Activated T-cell treated with anti-CD3 and anti-CD28 coated beads, Interleukin-2, amount 50 U/mL, for 72 hours (primary cell): ENCODE measurements around the gene RCSD1. TPM values are rescaled to one million over a fixed set of nuclear protein-coding genes. Genes with fewer than 3 reads are reported as not detected.

Source experiments
- ATAC-seq, 2 donors: fragments of 150-1000 bp; cut with Tn5 transposase; replicated peaks in 1 of 2; 2 replicates each; pipeline ENCODE4 v1.10.0; 2021; ENCODE audit warnings: moderate library complexity in 2 of 2, mild to moderate bottlenecking in 1 of 2
- DNase-seq, 2 donors: peaks; one replicate each; pipeline ENCODE4 v3.0.0; 2021 to 2022; ENCODE audit warnings: mixed read lengths in 1 of 2
- H3K27ac Mint-ChIP-seq: one replicate; pipeline ENCODE4 v1.8.0; 2022; ENCODE audit warnings: mild to moderate bottlenecking, moderate library complexity, mixed read lengths
- H3K27me3 Mint-ChIP-seq: one replicate; pipeline ENCODE4 v1.8.0; 2022; ENCODE audit warnings: low read depth, mixed read lengths
- H3K36me3 Mint-ChIP-seq, 2 donors: one replicate each; pipeline ENCODE4 v1.8.0; 2022; ENCODE audit warnings: mixed read lengths in 2 of 2, mild to moderate bottlenecking in 1 of 2; ENCODE audit not compliant: insufficient read depth in 2 of 2
- H3K4me1 Mint-ChIP-seq: one replicate; pipeline ENCODE4 v1.8.0; 2022; ENCODE audit warnings: low read depth, mixed read lengths
- H3K4me3 Mint-ChIP-seq, 2 donors: one replicate each; pipeline ENCODE4 v1.8.0; 2022; ENCODE audit warnings: mild to moderate bottlenecking in 2 of 2, mixed read lengths in 2 of 2, moderate library complexity in 2 of 2
- H3K9me3 Mint-ChIP-seq, 2 donors: one replicate each; pipeline ENCODE4 v1.8.0; 2022; ENCODE audit warnings: mixed read lengths in 2 of 2
- total RNA-seq, 2 donors: library from RNA; stranded (reverse); gene quantifications; one replicate each; pipeline ENCODE4 v1.2.3, GENCODE V29; 2022

RCSD1 gene
- total RNA-seq, 2 donors from 2014 or later, result 62.0 to 69.5 TPM

- no peak for DNase-seq
- Mint-ChIP-seq H3K4me3 (no peak overlapping the region), H3K4me1 (peaks cover 49% of the 10 kb centered on the region), H3K27me3 (no peaks in the 10 kb centered on the region), H3K36me3 (peaks cover 4 to 9% of the 10 kb centered on the region in 2 donors), H3K9me3 (peaks cover 5 to 6% of the 10 kb centered on the region in 2 donors), H3K27ac (peak overlapping the region; percentile 15)
- no peak for ATAC-seq
Measured at GRCh38 chr1:167623951-167624350, 6.1 kb upstream of the RCSD1 start.

- ATAC-seq (no peak), DNase-seq (no peak)
- Mint-ChIP-seq H3K4me1 (peaks cover 46% of the 10 kb centered on the region), H3K9me3 (peaks cover 5 to 6% of the 10 kb centered on the region in 2 donors), H3K4me3 (no peak overlapping the region), H3K27me3 (no peaks in the 10 kb centered on the region), H3K36me3 (peaks cover 9 to 12% of the 10 kb centered on the region in 2 donors), H3K27ac (no peak overlapping the region)
Measured at GRCh38 chr1:167625040-167625823, 4.8 kb upstream of the RCSD1 start.

- H3K4me1 Mint-ChIP-seq, result peaks cover 53% of the 10 kb centered on the region
- DNase-seq (peak in 1 of 2 donors; percentile 31), ATAC-seq (peak; percentile 3 to 7)
- H3K9me3 Mint-ChIP-seq, result peaks cover 5 to 6% of the 10 kb centered on the region in 2 donors
- H3K27ac Mint-ChIP-seq, result peak overlapping the region; percentile 95
- peak overlapping the region; percentile 84 to 89 for H3K4me3 Mint-ChIP-seq
- no peaks in the 10 kb centered on the region for H3K27me3 Mint-ChIP-seq
- peaks cover 14 to 19% of the 10 kb centered on the region in 2 donors for H3K36me3 Mint-ChIP-seq
Measured at GRCh38 chr1:167627615-167627864, 2.5 kb upstream of the RCSD1 start.

GRCh38 chr1:167627865-167628641 is 2.0 kb upstream of the RCSD1 start:
- Mint-ChIP-seq H3K4me3 (peak overlapping the region; percentile 84 to 89), H3K27ac (peak overlapping the region; percentile 95), H3K36me3 (peaks cover 14 to 22% of the 10 kb centered on the region in 2 donors), H3K4me1 (peaks cover 58% of the 10 kb centered on the region), H3K27me3 (no peaks in the 10 kb centered on the region), H3K9me3 (peaks cover 5 to 6% of the 10 kb centered on the region in 2 donors)
- peak; percentile 86 to 88 for ATAC-seq
- peak; percentile 83 to 87 for DNase-seq

- DNase-seq, result peak in 1 of 2 donors; percentile 31
- H3K4me3 Mint-ChIP-seq, result peak overlapping the region; percentile 84 to 89
- peaks cover 67% of the 10 kb centered on the region for H3K4me1 Mint-ChIP-seq
- H3K36me3 Mint-ChIP-seq, result peaks cover 18 to 27% of the 10 kb centered on the region in 2 donors
- peak overlapping the region; percentile 95 for H3K27ac Mint-ChIP-seq
- peaks cover 5 to 6% of the 10 kb centered on the region in 2 donors for H3K9me3 Mint-ChIP-seq
- ATAC-seq, result no peak
- H3K27me3 Mint-ChIP-seq, result no peaks in the 10 kb centered on the region
Measured at GRCh38 chr1:167628741-167629515, 1.1 kb upstream of the RCSD1 start.

- Mint-ChIP-seq H3K27me3 (no peaks in the 10 kb centered on the region), H3K36me3 (peaks cover 14 to 20% of the 10 kb centered on the region in 2 donors), H3K4me3 (peak overlapping the region; percentile 92 to 98), H3K4me1 (peaks cover 79% of the 10 kb centered on the region), H3K9me3 (peaks cover 0 to 2% of the 10 kb centered on the region in 2 donors), H3K27ac (peak overlapping the region; percentile 91)
- ATAC-seq (peak in 1 of 2 donors; percentile 21), DNase-seq (peak; percentile 29 to 46)
Measured at GRCh38 chr1:167630568-167631385, 745 bp downstream of the RCSD1 start.

- Mint-ChIP-seq H3K27ac (peak overlapping the region; percentile 91), H3K36me3 (peaks cover 14 to 18% of the 10 kb centered on the region in 2 donors), H3K4me3 (peak overlapping the region; percentile 92 to 98), H3K9me3 (no peaks in the 10 kb centered on the region), H3K27me3 (no peaks in the 10 kb centered on the region), H3K4me1 (peaks cover 83% of the 10 kb centered on the region)
- no peak for ATAC-seq
- no peak for DNase-seq
Measured at GRCh38 chr1:167631386-167631935, 1.4 kb downstream of the RCSD1 start.

GRCh38 chr1:167631936-167632614 is 2.0 kb downstream of the RCSD1 start:
- H3K27me3 Mint-ChIP-seq, result no peaks in the 10 kb centered on the region
- DNase-seq (peak; percentile 40 to 51), ATAC-seq (peak in 1 of 2 donors; percentile 14)
- H3K27ac Mint-ChIP-seq, result peak overlapping the region; percentile 91
- H3K4me1 Mint-ChIP-seq, result peaks cover 89% of the 10 kb centered on the region
- H3K36me3 Mint-ChIP-seq, result peaks cover 14 to 18% of the 10 kb centered on the region in 2 donors
- H3K4me3 Mint-ChIP-seq, result peak overlapping the region; percentile 92 to 98
- H3K9me3 Mint-ChIP-seq, result no peaks in the 10 kb centered on the region

GRCh38 chr1:167633258-167633944 is 3.4 kb downstream of the RCSD1 start:
- peak overlapping the region; percentile 91 for H3K27ac Mint-ChIP-seq
- DNase-seq, result no peak
- H3K36me3 Mint-ChIP-seq, result peaks cover 14 to 18% of the 10 kb centered on the region in 2 donors
- H3K4me1 Mint-ChIP-seq, result peaks cover 91% of the 10 kb centered on the region
- ATAC-seq, result no peak
- H3K4me3 Mint-ChIP-seq, result peak overlapping the region; percentile 92 to 98
- no peaks in the 10 kb centered on the region for H3K27me3 Mint-ChIP-seq
- H3K9me3 Mint-ChIP-seq, result no peaks in the 10 kb centered on the region

- peaks cover 13 to 18% of the 10 kb centered on the region in 2 donors for H3K36me3 Mint-ChIP-seq
- H3K4me1 Mint-ChIP-seq, result peaks cover 91% of the 10 kb centered on the region
- no peaks in the 10 kb centered on the region for H3K27me3 Mint-ChIP-seq
- H3K4me3 Mint-ChIP-seq, result peak overlapping the region; percentile 92 to 98
- peak overlapping the region; percentile 91 for H3K27ac Mint-ChIP-seq
- no peaks in the 10 kb centered on the region for H3K9me3 Mint-ChIP-seq
- DNase-seq, result no peak
- no peak for ATAC-seq
Measured at GRCh38 chr1:167634435-167634834, 4.4 kb downstream of the RCSD1 start.

GRCh38 chr1:167635156-167635648 is 5.2 kb downstream of the RCSD1 start:
- DNase-seq (no peak), ATAC-seq (no peak)
- H3K27ac Mint-ChIP-seq, result peak overlapping the region; percentile 58
- no peaks in the 10 kb centered on the region for H3K9me3 Mint-ChIP-seq
- H3K4me3 Mint-ChIP-seq, result peak overlapping the region in 1 of 2 donors; percentile 15
- no peaks in the 10 kb centered on the region for H3K27me3 Mint-ChIP-seq
- peaks cover 10 to 15% of the 10 kb centered on the region in 2 donors for H3K36me3 Mint-ChIP-seq
- peaks cover 92% of the 10 kb centered on the region for H3K4me1 Mint-ChIP-seq
